ENCODE measurements around the gene AKAP5. TPM values are rescaled to one million over a fixed set of nuclear protein-coding genes. Genes with fewer than 3 reads are reported as not detected.

The AKAP5 gene
- total and polyA plus RNA-seq, 9 of the 15 experiments (the other 6 are each of a cell fraction or from before 2014, with no cell fraction given) = 0.06 to 0.94 (median 0.34) TPM

GRCh38 chr14:64444984-64445845, 20.1 kb upstream of the AKAP5 start:
- BruUV-seq (replicated peaks) = no TSS peak
- Histone ChIP-seq H3K27ac (ENCODE audit: extremely low read depth, low read depth, low read length) (peak overlapping the region; percentile 63; the same call in 1 of the 3 replicates), H3K9me3 (replicated peaks; ENCODE audit: control insufficient read depth, insufficient read depth, low read depth, low read length) (no peaks in the 10 kb centered on the region), H3K4me3 (no peak overlapping the region), H3K4me1 (replicated peaks in 1 of 2; ENCODE audit: control insufficient read depth in 2 of 2, insufficient read depth in 2 of 2, low read length in 2 of 2) (no peaks in the 10 kb centered on the region), H3K4me2 (ENCODE audit: insufficient read depth, low read length) (no peak overlapping the region), H4K20me1 (replicated peaks; ENCODE audit: control insufficient read depth, insufficient read depth, low read length) (no peaks in the 10 kb centered on the region), H3K36me3 (ENCODE audit: control insufficient read depth, insufficient read depth, low read length) (peaks cover 78% of the 10 kb centered on the region), H3K79me2 (ENCODE audit: control insufficient read depth, insufficient read depth, low read length) (no peaks in the 10 kb centered on the region), H3K9me1 (ENCODE audit: control insufficient read depth, insufficient read depth, low read length) (no peaks in the 10 kb centered on the region), H3K27me3 (ENCODE audit: control insufficient read depth in 2 of 2, insufficient read depth in 2 of 2, low read length in 2 of 2) (no peaks in the 10 kb centered on the region), H2AFZ (ENCODE audit: low read depth, low read length) (no peak overlapping the region), H3K9ac (ENCODE audit: insufficient read depth in 1 of 2, low read depth in 2 of 2, low read length in 2 of 2) (no peak overlapping the region)
- WGBS (ENCODE audit: insufficient coverage, low coverage, missing lambda C conversion rate) = 84% methylated on average over 5 of the region's 7 CpGs
- CTCF ChIA-PET (ENCODE audit: low intra/inter-chr PET ratio) = interaction anchor here (0.5 kb wide), 1 partner anchor 8 kb away, joined by 3 read pairs; no protein-coding TSS in a partner anchor
- POLR2A ChIA-PET = interaction anchor here (1.4 kb wide), 1 partner anchor 11 kb away, joined by 3 read pairs; no protein-coding TSS in a partner anchor
- intact Hi-C loops (cut with micrococcal nuclease) = no loop called here
- peak in 1 of 4 experiments; percentile 16 for DNase-seq (ENCODE audit: extremely low read depth in 1 of 4, low spot score in 3 of 4)
- peak; percentile 54; the same call in 2 of the 3 replicates for ATAC-seq
- no peak for TF ChIP-seq GATAD2B (IDR thresholded peaks at IDR 0.05; ENCODE audit: borderline replicate concordance)
- peak; percentile 50 to 91; a peak in 3 of 4 replicates for TF ChIP-seq SRF (CRISPR knock-in tag; IDR thresholded peaks at IDR 0.05)
- TF ChIP-seq MEIS2 (IDR thresholded peaks at IDR 0.05; ENCODE audit: partially characterized antibody) = peak; percentile 11
- no peak for TF ChIP-seq PTRF (tag; IDR thresholded peaks at IDR 0.05)
- TF ChIP-seq NFE2L1 (tag; IDR thresholded peaks at IDR 0.05; ENCODE audit: borderline replicate concordance, low read depth) = no peak
- TF ChIP-seq, protein P1, sequence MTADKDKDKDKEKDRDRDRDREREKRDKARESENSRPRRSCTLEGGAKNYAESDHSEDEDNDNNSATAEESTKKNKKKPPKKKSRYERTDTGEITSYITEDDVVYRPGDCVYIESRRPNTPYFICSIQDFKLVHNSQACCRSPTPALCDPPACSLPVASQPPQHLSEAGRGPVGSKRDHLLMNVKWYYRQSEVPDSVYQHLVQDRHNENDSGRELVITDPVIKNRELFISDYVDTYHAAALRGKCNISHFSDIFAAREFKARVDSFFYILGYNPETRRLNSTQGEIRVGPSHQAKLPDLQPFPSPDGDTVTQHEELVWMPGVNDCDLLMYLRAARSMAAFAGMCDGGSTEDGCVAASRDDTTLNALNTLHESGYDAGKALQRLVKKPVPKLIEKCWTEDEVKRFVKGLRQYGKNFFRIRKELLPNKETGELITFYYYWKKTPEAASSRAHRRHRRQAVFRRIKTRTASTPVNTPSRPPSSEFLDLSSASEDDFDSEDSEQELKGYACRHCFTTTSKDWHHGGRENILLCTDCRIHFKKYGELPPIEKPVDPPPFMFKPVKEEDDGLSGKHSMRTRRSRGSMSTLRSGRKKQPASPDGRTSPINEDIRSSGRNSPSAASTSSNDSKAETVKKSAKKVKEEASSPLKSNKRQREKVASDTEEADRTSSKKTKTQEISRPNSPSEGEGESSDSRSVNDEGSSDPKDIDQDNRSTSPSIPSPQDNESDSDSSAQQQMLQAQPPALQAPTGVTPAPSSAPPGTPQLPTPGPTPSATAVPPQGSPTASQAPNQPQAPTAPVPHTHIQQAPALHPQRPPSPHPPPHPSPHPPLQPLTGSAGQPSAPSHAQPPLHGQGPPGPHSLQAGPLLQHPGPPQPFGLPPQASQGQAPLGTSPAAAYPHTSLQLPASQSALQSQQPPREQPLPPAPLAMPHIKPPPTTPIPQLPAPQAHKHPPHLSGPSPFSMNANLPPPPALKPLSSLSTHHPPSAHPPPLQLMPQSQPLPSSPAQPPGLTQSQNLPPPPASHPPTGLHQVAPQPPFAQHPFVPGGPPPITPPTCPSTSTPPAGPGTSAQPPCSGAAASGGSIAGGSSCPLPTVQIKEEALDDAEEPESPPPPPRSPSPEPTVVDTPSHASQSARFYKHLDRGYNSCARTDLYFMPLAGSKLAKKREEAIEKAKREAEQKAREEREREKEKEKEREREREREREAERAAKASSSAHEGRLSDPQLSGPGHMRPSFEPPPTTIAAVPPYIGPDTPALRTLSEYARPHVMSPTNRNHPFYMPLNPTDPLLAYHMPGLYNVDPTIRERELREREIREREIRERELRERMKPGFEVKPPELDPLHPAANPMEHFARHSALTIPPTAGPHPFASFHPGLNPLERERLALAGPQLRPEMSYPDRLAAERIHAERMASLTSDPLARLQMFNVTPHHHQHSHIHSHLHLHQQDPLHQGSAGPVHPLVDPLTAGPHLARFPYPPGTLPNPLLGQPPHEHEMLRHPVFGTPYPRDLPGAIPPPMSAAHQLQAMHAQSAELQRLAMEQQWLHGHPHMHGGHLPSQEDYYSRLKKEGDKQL (CRISPR knock-in tag; IDR thresholded peaks at IDR 0.05; ENCODE audit: borderline replicate concordance) = no peak
- no peak for TF ChIP-seq POLR2A (conservative IDR thresholded peaks at IDR 0.05)
- TF ChIP-seq, protein P2, sequence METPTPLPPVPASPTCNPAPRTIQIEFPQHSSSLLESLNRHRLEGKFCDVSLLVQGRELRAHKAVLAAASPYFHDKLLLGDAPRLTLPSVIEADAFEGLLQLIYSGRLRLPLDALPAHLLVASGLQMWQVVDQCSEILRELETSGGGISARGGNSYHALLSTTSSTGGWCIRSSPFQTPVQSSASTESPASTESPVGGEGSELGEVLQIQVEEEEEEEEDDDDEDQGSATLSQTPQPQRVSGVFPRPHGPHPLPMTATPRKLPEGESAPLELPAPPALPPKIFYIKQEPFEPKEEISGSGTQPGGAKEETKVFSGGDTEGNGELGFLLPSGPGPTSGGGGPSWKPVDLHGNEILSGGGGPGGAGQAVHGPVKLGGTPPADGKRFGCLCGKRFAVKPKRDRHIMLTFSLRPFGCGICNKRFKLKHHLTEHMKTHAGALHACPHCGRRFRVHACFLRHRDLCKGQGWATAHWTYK (CRISPR knock-in tag; IDR thresholded peaks at IDR 0.05) = no peak
- TF ChIP-seq NCOA1 (IDR thresholded peaks at IDR 0.05; ENCODE audit: low read depth) = no peak
- in situ Hi-C loops (cut with MboI) = no loop called here
- no peak for FAIRE-seq

Measured in K562 (cell line).